WERI-Rb-1 (cell line): ENCODE data around the gene CMTM2.

Experiments
- DNase-seq: peaks from one replicate; pipeline ENCODE4 v3.0.0-alpha.2; 2020
- H3K27ac ChIP-seq: fragments of 250-450 bp; sonication (Bioruptor Pico); 2 replicates; pipeline ENCODE4 v1.5.1; 2020; ENCODE audit warnings: mild to moderate bottlenecking, moderate library complexity
- H3K27me3 ChIP-seq: fragments of 250-450 bp; sonication (Bioruptor Pico); 2 replicates; pipeline ENCODE4 v1.5.1; 2021; ENCODE audit warnings: mild to moderate bottlenecking, low read depth, moderate library complexity; ENCODE audit not compliant: insufficient read depth, severe bottlenecking
- H3K36me3 ChIP-seq: fragments of 250-450 bp; sonication (Bioruptor Pico); 2 replicates; pipeline ENCODE4 v1.5.1; 2020; ENCODE audit warnings: mild to moderate bottlenecking, moderate library complexity
- H3K4me3 ChIP-seq: 2 replicates; pipeline ENCODE4 v1.5.1; 2011; ENCODE audit warnings: low read depth, mild to moderate bottlenecking, control low read depth, low read length
- H3K9me3 ChIP-seq: fragments of 250-450 bp; sonication (Bioruptor Pico); 2 replicates; pipeline ENCODE4 v1.5.1; 2021; ENCODE audit warnings: mild to moderate bottlenecking, moderate library complexity; ENCODE audit not compliant: severe bottlenecking
- TF ChIP-seq, protein P1 (sequence below): IDR thresholded peaks from 2 replicates; pipeline ENCODE4 v1.5.1; 2011; ENCODE audit warnings: low read depth, mild to moderate bottlenecking, control low read depth, inconsistent platforms, low read length

CMTM2 gene

DNA sequence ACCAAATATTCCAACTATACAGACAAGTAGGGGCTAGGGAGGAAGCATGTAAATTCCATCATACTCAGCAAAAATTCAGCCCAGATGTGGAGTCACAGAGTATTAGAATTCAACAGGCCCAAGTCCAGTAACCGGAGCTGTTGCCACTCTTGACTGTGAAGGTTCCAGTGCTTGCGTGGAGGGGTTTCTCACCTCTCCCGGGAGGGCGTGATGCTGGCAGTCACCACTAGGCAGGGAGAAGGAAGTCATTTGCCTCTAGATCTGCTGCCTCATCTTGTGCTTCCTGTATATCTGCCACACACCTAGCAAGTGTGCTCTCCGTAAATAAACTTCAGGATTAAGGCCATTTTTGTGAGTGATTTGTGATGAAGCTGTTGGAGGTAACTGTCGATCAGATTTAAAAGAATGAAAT, 27.9 kb upstream of the CMTM2 start:
- Histone ChIP-seq H3K36me3 (peaks cover 19% of the 10 kb centered on the region), H3K27me3 (no peaks in the 10 kb centered on the region), H3K9me3 (no peaks in the 10 kb centered on the region), H3K27ac (peak overlapping the region; percentile 94), H3K4me3 (no peak overlapping the region)
- peak; percentile 83 for DNase-seq
- TF ChIP-seq, protein P1, sequence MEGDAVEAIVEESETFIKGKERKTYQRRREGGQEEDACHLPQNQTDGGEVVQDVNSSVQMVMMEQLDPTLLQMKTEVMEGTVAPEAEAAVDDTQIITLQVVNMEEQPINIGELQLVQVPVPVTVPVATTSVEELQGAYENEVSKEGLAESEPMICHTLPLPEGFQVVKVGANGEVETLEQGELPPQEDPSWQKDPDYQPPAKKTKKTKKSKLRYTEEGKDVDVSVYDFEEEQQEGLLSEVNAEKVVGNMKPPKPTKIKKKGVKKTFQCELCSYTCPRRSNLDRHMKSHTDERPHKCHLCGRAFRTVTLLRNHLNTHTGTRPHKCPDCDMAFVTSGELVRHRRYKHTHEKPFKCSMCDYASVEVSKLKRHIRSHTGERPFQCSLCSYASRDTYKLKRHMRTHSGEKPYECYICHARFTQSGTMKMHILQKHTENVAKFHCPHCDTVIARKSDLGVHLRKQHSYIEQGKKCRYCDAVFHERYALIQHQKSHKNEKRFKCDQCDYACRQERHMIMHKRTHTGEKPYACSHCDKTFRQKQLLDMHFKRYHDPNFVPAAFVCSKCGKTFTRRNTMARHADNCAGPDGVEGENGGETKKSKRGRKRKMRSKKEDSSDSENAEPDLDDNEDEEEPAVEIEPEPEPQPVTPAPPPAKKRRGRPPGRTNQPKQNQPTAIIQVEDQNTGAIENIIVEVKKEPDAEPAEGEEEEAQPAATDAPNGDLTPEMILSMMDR: peak; percentile 69

DNA sequence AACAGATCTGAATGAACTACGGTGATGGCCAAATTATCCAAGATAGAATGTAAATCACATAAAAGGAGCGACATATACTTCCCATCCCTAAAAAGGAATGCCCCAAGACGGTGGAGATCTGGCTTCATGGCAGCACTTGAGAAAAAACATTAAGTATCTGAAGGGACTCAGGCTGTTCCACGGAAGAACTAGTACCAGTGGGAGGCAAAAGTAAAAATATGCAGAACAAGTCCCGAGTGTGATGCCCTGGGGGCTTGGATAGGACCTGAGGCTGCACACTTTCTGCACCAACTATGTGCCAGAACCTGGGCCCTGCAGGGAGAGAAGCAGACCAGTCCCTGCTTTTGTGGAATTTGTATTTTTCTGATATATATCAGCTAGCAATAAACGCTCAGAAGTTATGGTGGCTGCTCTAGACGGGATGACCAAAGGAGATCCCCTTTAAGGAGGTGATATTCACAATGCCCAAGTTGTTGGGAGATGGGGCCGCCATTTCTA, 27.4 kb upstream of the CMTM2 start:
- TF ChIP-seq, protein P1: no peak
- peak overlapping the region; percentile 51 for H3K4me3 ChIP-seq

DNA sequence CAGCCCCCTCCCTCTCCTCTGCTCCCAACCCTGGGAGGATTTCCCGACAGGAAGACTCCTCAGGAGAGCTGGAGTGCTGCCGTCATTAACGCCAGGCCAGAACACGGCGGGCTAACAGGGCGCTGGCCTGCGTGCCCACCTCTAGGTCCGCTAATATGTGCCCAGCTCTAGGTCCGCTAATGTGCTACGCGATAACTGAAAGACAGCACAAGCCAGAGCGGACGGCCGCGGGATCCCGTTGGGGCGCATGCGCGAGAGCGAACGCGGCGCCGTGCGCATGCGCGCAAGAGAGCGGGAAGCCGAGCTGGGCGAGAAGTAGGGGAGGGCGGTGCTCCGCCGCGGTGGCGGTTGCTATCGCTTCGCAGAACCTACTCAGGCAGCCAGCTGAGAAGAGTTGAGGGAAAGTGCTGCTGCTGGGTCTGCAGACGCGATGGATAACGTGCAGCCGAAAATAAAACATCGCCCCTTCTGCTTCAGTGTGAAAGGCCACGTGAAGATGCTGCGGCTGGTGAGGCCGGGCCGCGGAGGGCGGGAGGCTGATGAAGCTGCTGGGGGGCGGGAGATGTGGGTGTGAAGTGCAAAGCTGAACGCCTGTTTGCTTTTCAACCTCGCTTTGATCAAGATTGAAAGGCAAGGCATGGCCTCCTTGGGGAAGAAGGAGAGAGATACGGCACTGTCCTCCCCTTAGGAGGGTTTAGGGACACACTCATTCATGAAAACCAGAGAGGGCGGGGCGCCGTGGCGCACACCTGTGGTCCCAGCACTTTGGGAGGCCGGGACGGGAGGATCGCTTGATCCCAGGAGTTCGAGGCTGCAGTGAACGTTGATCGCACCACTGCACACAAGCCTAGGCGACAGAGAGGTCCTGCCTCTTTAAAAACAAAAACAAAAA, 26.7 kb upstream of the CMTM2 start, which contains the start of gene CKLF:
CKLF (plus strand) TSS at position 291 of the 892 bp plus-strand sequence; CDS start at position 431, 140 bp downstream.
- no peaks in the 10 kb centered on the region for H3K27me3 ChIP-seq
- peak within 1 kb of the TSS; percentile 51 for H3K4me3 ChIP-seq
- TF ChIP-seq, protein P1: no peak
- H3K36me3 ChIP-seq: peaks cover 24% of the 10 kb centered on the region
- peak within 1 kb of the TSS; percentile 94 for H3K27ac ChIP-seq
- DNase-seq: peak; percentile 86
- H3K9me3 ChIP-seq: no peaks in the 10 kb centered on the region

More for the DNA sequence above, 27.4 kb upstream of the CMTM2 start:
- H3K9me3 ChIP-seq: no peaks in the 10 kb centered on the region
- DNase-seq: no peak
- peak overlapping the region; percentile 94 for H3K27ac ChIP-seq
- no peaks in the 10 kb centered on the region for H3K27me3 ChIP-seq
- H3K36me3 ChIP-seq: peaks cover 19% of the 10 kb centered on the region

DNA sequence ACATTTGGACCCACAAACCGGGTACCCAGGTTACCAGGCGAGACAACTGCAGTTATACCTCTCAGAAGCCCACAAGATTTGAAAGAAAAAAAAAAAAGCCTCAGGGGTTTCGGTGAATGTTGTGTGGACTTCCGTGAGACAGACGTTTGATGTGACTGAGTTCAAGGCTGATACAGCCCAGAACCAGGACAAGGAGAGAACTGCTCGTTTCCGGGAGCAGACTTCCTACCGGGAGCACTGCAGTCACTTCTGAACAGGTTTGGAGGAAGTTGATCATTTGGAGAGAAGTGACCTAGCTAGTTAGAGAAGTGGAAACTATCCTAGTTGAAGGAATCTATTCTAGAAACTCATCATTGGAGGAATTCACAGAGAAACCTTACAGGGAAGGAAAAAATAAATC, 26.0 kb upstream of the CMTM2 start:
- Histone ChIP-seq H3K27ac (no peak overlapping the region), H3K4me3 (peak overlapping the region; percentile 51), H3K27me3 (no peaks in the 10 kb centered on the region), H3K9me3 (no peaks in the 10 kb centered on the region), H3K36me3 (peaks cover 28% of the 10 kb centered on the region)
- TF ChIP-seq, protein P1: no peak
- no peak for DNase-seq

DNA sequence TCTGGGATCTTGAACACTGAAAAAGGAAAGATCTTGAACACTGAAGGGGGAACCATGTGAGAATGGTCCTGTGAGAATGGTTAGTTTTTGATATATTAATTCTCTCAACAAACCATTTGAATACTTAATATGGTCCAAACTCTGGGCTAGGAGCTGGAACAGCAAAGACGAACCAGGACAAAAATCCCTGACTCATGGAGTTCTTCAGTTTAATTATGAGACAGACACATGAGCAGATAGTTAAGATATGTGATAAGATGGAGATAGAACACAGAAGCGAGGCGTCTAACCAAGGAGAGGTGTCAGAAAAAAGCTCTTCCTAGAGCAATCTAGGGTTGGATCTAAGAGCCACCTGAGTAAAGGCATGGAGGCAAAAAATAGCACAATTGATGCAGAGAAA, 25.2 kb upstream of the CMTM2 start:
- no peak overlapping the region for H3K27ac ChIP-seq

More for the DNA sequence above, 25.2 kb upstream of the CMTM2 start:
- no peak for DNase-seq
- TF ChIP-seq, protein P1: no peak
- Histone ChIP-seq H3K36me3 (peaks cover 36% of the 10 kb centered on the region), H3K4me3 (no peak overlapping the region), H3K9me3 (no peaks in the 10 kb centered on the region), H3K27me3 (no peaks in the 10 kb centered on the region)
